Posterior vena cava (tissue), 2 donors: ENCODE measurements around the gene MSANTD7. TPM values are rescaled to one million over a fixed set of nuclear protein-coding genes. Genes with fewer than 3 reads are reported as not detected.

Experiments used
- DNase-seq: peaks from one replicate; pipeline ENCODE4 v3.0.0-alpha.2; 2020; ENCODE audit warnings: low spot score
- intact Hi-C, 2 donors: fragments of 100-400 bp; cut with DNase I; formaldehyde crosslinking; loops; one replicate each; pipeline versions ENCODE4 v1.14.1 to v1.14.2; 2022 to 2023
- total RNA-seq, 2 donors: library from RNA; stranded (reverse); fragmentation: NEBNext Ultra II Directional; extraction: Animal tissue kit (Norgen Biotek cat#: 25700); gene quantifications; one replicate each; pipeline ENCODE4 v1.2.1, GENCODE V29; 2021
- donor health status: DM: yes; HTN: yes; CAD: no.
- donor health status: DM: yes; HTN: yes; CAD: no.

MSANTD7 gene
- total RNA-seq, 2 donors from 2014 or later: 5.9 to 8.8 TPM

- intact Hi-C loops: no loop called here
- no peak for DNase-seq
These were observed 37.8 kb downstream of the MSANTD7 start for GRCh38 chr10:14875941-14876340.

GRCh38 chr10:14876764-14877163 is 38.7 kb downstream of the MSANTD7 start:
- no peak for DNase-seq
- intact Hi-C loops: no loop called here

- peak; percentile 99 for DNase-seq
- intact Hi-C loops: no loop called here
These were observed 40.4 kb downstream of the MSANTD7 start, which contains the start of gene SUV39H2 for GRCh38 chr10:14878266-14879123. TSS of gene SUV39H2 (plus strand) at chr10:14878866. CDS start at chr10:14878889, 23 bp downstream.

DNA sequence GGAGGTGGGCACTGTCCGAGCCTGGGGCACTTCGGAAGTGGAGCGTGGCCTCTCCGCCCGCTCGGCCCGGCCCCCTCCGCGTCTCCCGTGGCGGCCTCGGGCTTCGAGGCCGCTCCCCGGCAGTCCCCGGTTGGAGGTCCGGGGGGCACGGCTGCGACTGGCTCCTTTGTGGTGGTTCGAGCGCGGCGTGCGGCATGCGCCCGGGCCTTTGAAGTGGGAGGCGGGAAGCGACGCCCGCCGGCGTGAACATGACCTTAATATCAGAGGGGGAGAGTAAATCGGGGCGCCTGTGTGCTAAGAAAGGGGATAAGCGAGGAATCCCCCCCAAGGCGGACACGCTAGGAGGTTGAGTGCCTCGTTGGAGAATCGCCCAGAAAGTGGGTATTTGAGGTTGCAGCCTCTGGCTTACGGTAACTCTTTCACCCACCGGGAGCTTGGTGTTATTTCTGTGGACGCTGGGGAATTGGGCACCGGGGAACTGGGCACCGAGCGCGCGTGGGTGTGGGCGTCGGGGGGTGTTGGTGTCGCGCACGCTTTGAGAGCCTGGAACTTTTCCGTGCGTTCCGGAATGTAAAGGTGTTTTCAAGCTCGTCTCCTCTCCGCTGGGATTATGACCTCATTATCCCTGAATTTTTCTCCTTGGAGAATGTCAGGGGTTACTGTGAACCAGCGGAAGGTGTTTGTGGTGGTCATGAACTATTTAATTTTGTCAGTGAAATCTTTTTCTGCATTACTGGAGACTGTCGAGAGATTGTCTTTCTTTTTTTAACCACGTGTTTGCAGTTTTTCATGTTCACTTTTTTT is 41.2 kb downstream of the MSANTD7 start:
- no peak for DNase-seq
- intact Hi-C loops: no loop called here

DNA sequence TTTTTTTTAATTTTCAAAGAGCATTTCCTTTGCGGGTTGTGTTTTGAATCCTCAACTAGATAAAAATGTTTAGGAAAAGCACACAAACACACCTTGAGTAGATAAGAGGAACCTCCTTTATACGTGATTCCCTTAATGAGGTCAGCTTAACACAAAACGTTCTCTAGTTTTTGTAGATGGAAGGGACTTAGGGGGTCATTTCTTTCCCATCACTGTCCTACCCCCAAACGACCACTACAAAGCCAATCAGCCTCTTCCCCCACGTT is 41.8 kb downstream of the MSANTD7 start:
- no peak for DNase-seq
- intact Hi-C loops: no loop called here

GRCh38 chr10:14880229-14880628 is 42.1 kb downstream of the MSANTD7 start:
- intact Hi-C loops: no loop called here

DNA sequence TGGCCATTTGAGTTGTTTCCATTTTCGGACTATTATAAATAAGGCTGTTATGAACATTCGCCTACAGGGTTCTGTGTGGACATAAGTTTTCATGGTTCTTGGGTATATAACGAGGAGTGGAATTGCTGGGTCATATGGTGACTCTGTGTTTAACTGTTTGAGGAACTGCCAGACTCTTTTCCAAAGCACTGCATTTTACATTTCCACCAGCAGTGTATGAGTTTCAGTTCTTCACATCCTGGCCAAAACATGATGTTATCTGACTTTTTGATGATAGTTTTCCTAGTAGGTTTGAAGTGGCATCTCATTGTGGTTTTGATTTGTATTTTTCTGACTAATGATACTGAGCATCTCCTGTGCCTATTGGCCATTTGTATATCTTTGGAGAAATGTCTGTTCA is 46.0 kb downstream of the MSANTD7 start:
- no peak for DNase-seq
- intact Hi-C loops: no loop called here

More at GRCh38 chr10:14880229-14880628, 42.1 kb downstream of the MSANTD7 start:
- no peak for DNase-seq

Other genes starting within 250 kb of the MSANTD7 start
- gene FAM107B, start 63.4 kb upstream of the MSANTD7 start, total RNA-seq: 10 to 100 TPM; 23.2 to 28.4 TPM
- gene CDNF, start 269 bp upstream of the MSANTD7 start, total RNA-seq: 1 to 10 TPM in 1 of 2 donors, under 1 TPM in 1; 0.95 to 1.8 TPM
- gene HSPA14, start within 50 bp of the MSANTD7 start, total RNA-seq: 10 to 100 TPM in 1 of 2 donors, 1 to 10 TPM in 1; 9.9 to 13.9 TPM
- gene SUV39H2, start 40.6 kb downstream of the MSANTD7 start, total RNA-seq: 1 to 10 TPM; 7.5 to 9.3 TPM
- 10 to 100 TPM in 1 of 2 donors, 1 to 10 TPM in 1; 8.7 to 12.0 TPM for gene DCLRE1C, start 115.8 kb downstream of the MSANTD7 start, total RNA-seq
- gene MEIG1, start 121.1 kb downstream of the MSANTD7 start, total RNA-seq: not detected
- 1 to 10 TPM; 1.3 to 1.9 TPM for gene OLAH, start 205.6 kb downstream of the MSANTD7 start, total RNA-seq